H1 (cell line): ENCODE data around the gene EEF1AKMT1. TPM values are rescaled to one million over a fixed set of nuclear protein-coding genes. Genes with fewer than 3 reads are reported as not detected.
A peak's percentile ranks its signal among the peaks of the same experiment; 100 is the strongest.

Experiments
- CTCF ChIA-PET: fragments of 300-600 bp; sonication (Branson Sonifier 250); formaldehyde crosslinking; loops from one replicate; lab custom pipeline; 2021; ENCODE audit not compliant: partially characterized antibody; lab: Charles Lee
- POLR2A ChIA-PET: fragments of 300-600 bp; sonication (Branson Sonifier 250); formaldehyde crosslinking; loops from one replicate; lab custom pipeline; 2021; ENCODE audit warnings: inconsistent platforms; ENCODE audit not compliant: partially characterized antibody; lab: Charles Lee
- DNase-seq, 2 experiments: peaks; one replicate each; pipeline versions ENCODE4 v3.0.0 to v3.0.0-alpha.2; 2010 to 2022; ENCODE audit warnings: low spot score in 2 of 2, low read depth in 1 of 2, mixed read lengths in 1 of 2
- FAIRE-seq: peaks from 2 replicates; lab custom pipeline; 2011; peaks lifted over from hg19 to GRCh38; lab: Jason Lieb, UNC
- H2AFZ ChIP-seq: 2 replicates; pipeline ENCODE4 v1.8.1; 2012; ENCODE audit warnings: low read length, inconsistent platforms
- H2AK5ac ChIP-seq: 2 replicates; pipeline ENCODE4 v1.6.1; 2013; ENCODE audit warnings: low read depth, low read length
- H2BK120ac ChIP-seq: replicated peaks from 2 replicates; pipeline ENCODE3; 2013; ENCODE audit warnings: low read depth, low read length, inconsistent platforms
- H2BK12ac ChIP-seq: 2 replicates; pipeline ENCODE4 v1.6.1; 2013; ENCODE audit warnings: low read depth, low read length
- H2BK15ac ChIP-seq: 2 replicates; pipeline ENCODE4 v1.6.1; 2013; ENCODE audit warnings: low read length
- H2BK20ac ChIP-seq: 2 replicates; pipeline ENCODE4 v1.6.1; 2013; ENCODE audit warnings: low read length
- H2BK5ac ChIP-seq: 2 replicates; pipeline ENCODE4 v1.6.1; 2013; ENCODE audit warnings: low read depth, low read length
- H3K14ac ChIP-seq: 2 replicates; pipeline ENCODE4 v1.6.1; 2013; ENCODE audit warnings: inconsistent platforms; ENCODE audit not compliant: insufficient read length
- H3K18ac ChIP-seq: 2 replicates; pipeline ENCODE4 v1.6.1; 2013; ENCODE audit warnings: low read length; ENCODE audit errors: extremely low read depth
- H3K23ac ChIP-seq: 2 replicates; pipeline ENCODE4 v1.6.1; 2013; ENCODE audit warnings: inconsistent platforms; ENCODE audit not compliant: insufficient read length
- H3K23me2 ChIP-seq: 2 replicates; pipeline ENCODE4 v1.6.1; 2013; ENCODE audit warnings: low read depth, low read length
- H3K27ac ChIP-seq: 2 replicates; pipeline ENCODE4 v1.6.1; 2011; ENCODE audit warnings: low read depth, low read length, inconsistent platforms
- H3K27me3 ChIP-seq, 4 experiments: replicated peaks in 1 of 4; 1 replicate in 1 of 4; 2 replicates in 3 of 4; pipeline versions ENCODE4 v1.6.1 to v1.8.1; 2011 to 2013; ENCODE audit warnings: low read length in 3 of 4, mild to moderate bottlenecking in 3 of 4, inconsistent platforms in 2 of 4, mixed read lengths in 2 of 4, moderate library complexity in 1 of 4; ENCODE audit not compliant: control insufficient read depth in 3 of 4, insufficient read depth in 3 of 4; ENCODE audit errors: extremely low read depth in 1 of 4
- H3K36me3 ChIP-seq, 4 experiments: 2 replicates each; pipeline versions ENCODE4 v1.6.1 to v1.8.1; 2011 to 2013; ENCODE audit warnings: mild to moderate bottlenecking in 4 of 4, low read length in 3 of 4, moderate library complexity in 2 of 4, control low read depth in 1 of 4, inconsistent platforms in 1 of 4; ENCODE audit not compliant: insufficient read depth in 4 of 4, control insufficient read depth in 2 of 4
- H3K4ac ChIP-seq: replicated peaks from 2 replicates; pipeline ENCODE3; 2013; ENCODE audit warnings: low read length, low read depth, mixed read lengths, inconsistent platforms; ENCODE audit not compliant: insufficient read length
- H3K4me1 ChIP-seq, 4 experiments: replicated peaks in 1 of 4; 1 replicate in 1 of 4; 2 replicates in 3 of 4; pipeline versions ENCODE4 v1.6.1 to v1.8.1; 2011 to 2013; ENCODE audit warnings: low read length in 3 of 4, inconsistent platforms in 2 of 4, mixed read lengths in 1 of 4; ENCODE audit not compliant: insufficient read depth in 4 of 4, control insufficient read depth in 3 of 4
- H3K4me2 ChIP-seq, 2 experiments: 2 replicates each; pipeline versions ENCODE4 v1.6.1 to v1.8.1; 2011 to 2013; ENCODE audit warnings: low read depth in 2 of 2, low read length in 2 of 2, control low read depth in 1 of 2, inconsistent platforms in 1 of 2, mild to moderate bottlenecking in 1 of 2; ENCODE audit not compliant: insufficient read depth in 1 of 2
- H3K4me3 ChIP-seq, 4 experiments: fragments of 200-600, 300-600 bp in 1 of 4; sonication (generic), shearing (Covaris generic), sonication (Bioruptor Twin) in 1 of 4; 2 replicates each; pipeline versions ENCODE4 v1.5.1 to v1.8.1; 2011 to 2016; ENCODE audit warnings: low read length in 4 of 4, low read depth in 3 of 4, control low read depth in 2 of 4, inconsistent platforms in 2 of 4, mild to moderate bottlenecking in 2 of 4, mixed read lengths in 1 of 4, moderate library complexity in 1 of 4; ENCODE audit not compliant: insufficient read depth in 2 of 4; ENCODE audit errors: extremely low read depth in 1 of 4
- H3K56ac ChIP-seq: replicated peaks from 2 replicates; pipeline ENCODE3; 2013; ENCODE audit warnings: low read depth, mild to moderate bottlenecking, mixed read lengths, low read length, inconsistent platforms; ENCODE audit not compliant: insufficient read length
- H3K79me1 ChIP-seq: 2 replicates; pipeline ENCODE4 v1.6.1; 2013; ENCODE audit warnings: low read depth, low read length, control low read depth
- H3K79me2 ChIP-seq, 2 experiments: 2 replicates each; pipeline versions ENCODE4 v1.6.1 to v1.8.1; 2012 to 2013; ENCODE audit warnings: low read length in 2 of 2, mild to moderate bottlenecking in 2 of 2, inconsistent platforms in 1 of 2; ENCODE audit not compliant: insufficient read depth in 2 of 2, control insufficient read depth in 1 of 2
- H3K9ac ChIP-seq, 4 experiments: replicated peaks in 1 of 4; 1 replicate in 1 of 4; 2 replicates in 3 of 4; pipeline versions ENCODE4 v1.6.1 to v1.8.1; 2011 to 2013; ENCODE audit warnings: low read depth in 3 of 4, low read length in 3 of 4, control low read depth in 2 of 4, mild to moderate bottlenecking in 2 of 4, moderate library complexity in 2 of 4, inconsistent platforms in 1 of 4; ENCODE audit errors: extremely low read depth in 1 of 4
- H3K9me3 ChIP-seq, 2 experiments: 2 replicates each; pipeline versions ENCODE4 v1.6.1 to v1.8.1; 2012 to 2013; ENCODE audit warnings: mild to moderate bottlenecking in 2 of 2, moderate library complexity in 2 of 2, control low read depth in 1 of 2, inconsistent platforms in 1 of 2, low read depth in 1 of 2, low read length in 1 of 2, mixed read lengths in 1 of 2; ENCODE audit not compliant: insufficient read depth in 2 of 2
- H4K20me1 ChIP-seq, 2 experiments: replicated peaks in 1 of 2; 2 replicates each; pipeline versions ENCODE3 to v1.8.1; 2011 to 2013; ENCODE audit warnings: inconsistent platforms in 2 of 2, low read length in 2 of 2, mild to moderate bottlenecking in 1 of 2; ENCODE audit not compliant: insufficient read depth in 2 of 2, control insufficient read depth in 1 of 2
- H4K5ac ChIP-seq: 2 replicates; pipeline ENCODE4 v1.6.1; 2013; ENCODE audit warnings: low read length, low read depth, mixed read lengths, inconsistent platforms; ENCODE audit not compliant: insufficient read length
- H4K8ac ChIP-seq: 2 replicates; pipeline ENCODE4 v1.8.0; 2013; ENCODE audit warnings: mild to moderate bottlenecking, moderate library complexity, low read length, inconsistent platforms; ENCODE audit not compliant: insufficient read depth; ENCODE audit errors: extremely low read depth
- H4K91ac ChIP-seq: replicated peaks from 2 replicates; pipeline ENCODE3; 2013; ENCODE audit warnings: low read length, mixed read lengths, inconsistent platforms; ENCODE audit not compliant: insufficient read length
- BRCA1 ChIP-seq: IDR thresholded peaks from 2 replicates; pipeline ENCODE4 v1.6.1; 2012; ENCODE audit warnings: low read depth, low read length, improper control_type of control experiment
- WGBS, 2 experiments: shearing (Covaris generic) in 1 of 2; methylation state at CpG; one replicate each; pipeline versions ENCODE4 v1.1.6 to v1.1.7; 2013 to 2015; ENCODE audit warnings: low lambda C conversion rate in 2 of 2, mixed read lengths in 2 of 2, inconsistent platforms in 1 of 2, low coverage in 1 of 2, missing lambda C conversion rate in 1 of 2; ENCODE audit not compliant: insufficient replicate concordance in 2 of 2, insufficient coverage in 1 of 2, insufficient read length in 1 of 2; ENCODE audit errors: extremely low coverage in 1 of 2, missing lambda C conversion rate in 1 of 2; 5-methylcytosine and 5-hydroxymethylcytosine counted together
- polyA plus RNA-seq, 7 experiments: library from polyadenylated mRNA; depleted of rRNA in 3 of 7; stranded (reverse) in 5 of 7; unstranded in 2 of 7; fragments of >200 nt in 5 of 7; fragments of 200-250 nt in 2 of 7; gene quantifications; 1 replicate in 5 of 7; 2 replicates in 1 of 7; 4 replicates in 1 of 7; pipeline versions ENCODE4 v1.2.1 to v1.2.3, GENCODE V29; 2011 to 2013; ENCODE audit warnings: missing spikeins in 2 of 7, mixed read lengths in 2 of 7
- total RNA-seq: library from RNA; stranded (reverse); fragmentation: NEBNext Ultra II Directional; extraction: Animal tissue kit (Norgen Biotek cat#: 25700); gene quantifications from 2 replicates; pipeline ENCODE4 v1.2.1, GENCODE V29; 2021
- TF ChIP-seq, protein P1 (sequence below), 3 experiments: IDR thresholded peaks; 1 replicate in 2 of 3; 2 replicates in 1 of 3; pipeline versions ENCODE4 v1.5.1 to v1.6.1; 2011; ENCODE audit warnings: low read length in 3 of 3, mild to moderate bottlenecking in 3 of 3, inconsistent platforms in 2 of 3, low read depth in 1 of 3, moderate library complexity in 1 of 3; ENCODE audit not compliant: insufficient read depth in 1 of 3; ENCODE audit errors: control extremely low read depth in 1 of 3

EEF1AKMT1 gene
- total and polyA plus RNA-seq, 2 of the 8 experiments (the other 6 are each of a cell fraction or from before 2014, with no cell fraction given), result 3.1 to 4.1 TPM

DNA sequence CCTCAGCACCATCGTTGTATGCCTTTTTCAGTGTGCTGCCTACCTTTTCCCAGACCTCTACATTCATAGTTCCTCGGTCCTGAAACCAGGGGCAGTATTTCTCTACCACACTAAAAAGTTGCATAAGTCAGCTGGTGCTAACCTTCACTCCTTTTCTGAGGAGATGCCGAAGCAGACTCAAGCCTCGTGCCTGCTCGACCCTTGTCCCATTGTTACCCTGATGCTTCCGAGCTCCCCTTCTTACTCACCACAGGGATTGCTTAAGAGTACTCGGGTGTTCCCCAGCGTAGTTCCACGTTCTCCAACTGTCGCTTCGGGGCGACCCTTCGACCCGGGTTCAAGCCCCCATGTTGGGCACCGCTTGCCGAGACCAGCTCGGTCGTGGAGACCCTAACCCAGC is 89.2 kb downstream of the EEF1AKMT1 start:
- ChIA-PET POLR2A (interaction anchor here (1.2 kb wide), 1 partner anchor 24 kb away, joined by 3 read pairs; no protein-coding TSS in a partner anchor), CTCF (interaction anchor here (0.6 to 1.6 kb wide), 6 partner anchors 11 to 191 kb away, joined by 3 to 4 read pairs (median 3); no protein-coding TSS in a partner anchor)
- FAIRE-seq (no peak), DNase-seq (no peak)
- Histone ChIP-seq H3K23ac (no peak overlapping the region), H2BK5ac (no peak overlapping the region), H2BK12ac (no peak overlapping the region), H4K91ac (no peak overlapping the region), H3K79me1 (no peaks in the 10 kb centered on the region), H2BK20ac (no peak overlapping the region), H2AK5ac (no peak overlapping the region), H3K23me2 (no peaks in the 10 kb centered on the region), H3K4me3 (no peak overlapping the region), H3K56ac (no peak overlapping the region), H3K27ac (no peak overlapping the region), H2BK15ac (no peak overlapping the region), H3K27me3 (no peaks in the 10 kb centered on the region), H4K20me1 (no peaks in the 10 kb centered on the region), H3K4me2 (no peak overlapping the region), H3K9me3 (no peaks in the 10 kb centered on the region), H4K8ac (no peak overlapping the region), H2AFZ (no peak overlapping the region), H2BK120ac (no peak overlapping the region), H3K4ac (no peak overlapping the region), H4K5ac (no peak overlapping the region), H3K79me2 (no peaks in the 10 kb centered on the region), H3K36me3 (no peaks in the 10 kb centered on the region), H3K9ac (no peak overlapping the region), H3K14ac (no peak overlapping the region), H3K18ac (peak overlapping the region; percentile 32; the same call in 1 of the 2 replicates), H3K4me1 (peaks cover 0 to 9% (median 5%) of the 10 kb centered on the region in 4 experiments; a peak in 5 of 7 replicates)
- no peak for TF ChIP-seq BRCA1
- TF ChIP-seq, protein P1, sequence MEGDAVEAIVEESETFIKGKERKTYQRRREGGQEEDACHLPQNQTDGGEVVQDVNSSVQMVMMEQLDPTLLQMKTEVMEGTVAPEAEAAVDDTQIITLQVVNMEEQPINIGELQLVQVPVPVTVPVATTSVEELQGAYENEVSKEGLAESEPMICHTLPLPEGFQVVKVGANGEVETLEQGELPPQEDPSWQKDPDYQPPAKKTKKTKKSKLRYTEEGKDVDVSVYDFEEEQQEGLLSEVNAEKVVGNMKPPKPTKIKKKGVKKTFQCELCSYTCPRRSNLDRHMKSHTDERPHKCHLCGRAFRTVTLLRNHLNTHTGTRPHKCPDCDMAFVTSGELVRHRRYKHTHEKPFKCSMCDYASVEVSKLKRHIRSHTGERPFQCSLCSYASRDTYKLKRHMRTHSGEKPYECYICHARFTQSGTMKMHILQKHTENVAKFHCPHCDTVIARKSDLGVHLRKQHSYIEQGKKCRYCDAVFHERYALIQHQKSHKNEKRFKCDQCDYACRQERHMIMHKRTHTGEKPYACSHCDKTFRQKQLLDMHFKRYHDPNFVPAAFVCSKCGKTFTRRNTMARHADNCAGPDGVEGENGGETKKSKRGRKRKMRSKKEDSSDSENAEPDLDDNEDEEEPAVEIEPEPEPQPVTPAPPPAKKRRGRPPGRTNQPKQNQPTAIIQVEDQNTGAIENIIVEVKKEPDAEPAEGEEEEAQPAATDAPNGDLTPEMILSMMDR (IDR thresholded peaks at IDR 0.05; ENCODE audit: control extremely low read depth in 1 of 3, insufficient read depth in 1 of 3, low read depth in 1 of 3, low read length in 3 of 3), result peak in 1 of 3 experiments; percentile 5; a peak in 1 of 4 replicates
- 84% methylated on average over 18 of the region's 18 CpGs; no CpG with 5 or more reads in 1 of the 2 experiments for WGBS, 2 experiments
